K562 (cell line): Measurements from ENCODE around the gene IL4R. TPM values are rescaled to one million over a fixed set of nuclear protein-coding genes. Genes with fewer than 3 reads are reported as not detected.

Source experiments
- ADNP ChIP-seq: fragments of 200-800 bp; sonication (Bioruptor generic); IDR thresholded peaks from 2 replicates; pipeline ENCODE4 v1.6.1; 2016; ENCODE audit warnings: missing genetic modification characterization, missing compliant biosample characterization
- ARID1B ChIP-seq: fragments of 450-650 bp; IDR thresholded peaks from 2 replicates; pipeline ENCODE4 v1.6.1; 2016; ENCODE audit warnings: antibody characterized with exemption, mild to moderate bottlenecking, inconsistent platforms
- CLOCK ChIP-seq: fragments of 250-450 bp; sonication (Bioruptor Pico); IDR thresholded peaks from 2 replicates; pipeline ENCODE4 v1.4.0; 2020; ENCODE audit warnings: mild to moderate bottlenecking, moderate library complexity, borderline replicate concordance
- CREM ChIP-seq: IDR thresholded peaks from 2 replicates; pipeline ENCODE4 v1.6.1; 2014; ENCODE audit warnings: antibody characterized with exemption, low read depth
- E2F5 ChIP-seq: sonication (generic); formaldehyde crosslinking; IDR thresholded peaks from 2 replicates; pipeline ENCODE4 v1.8.0; 2022; ENCODE audit warnings: mild to moderate bottlenecking, missing genetic modification reagents
- FOXK2 ChIP-seq, 2 experiments: fragments of 450-650 bp; IDR thresholded peaks in 1 of 2; conservative IDR thresholded peaks in 1 of 2; 2 replicates each; pipeline ENCODE4 v1.6.1; 2016; ENCODE audit warnings: low read depth in 2 of 2, mild to moderate bottlenecking in 1 of 2
- FUS ChIP-seq: fragments of 200-400 bp; formaldehyde crosslinking; optimal IDR thresholded peaks from 2 replicates; pipeline ENCODE3; 2017; ENCODE audit warnings: low read depth, low read length
- KDM1A ChIP-seq, 2 experiments: fragments of 450-650 bp; IDR thresholded peaks; 2 replicates each; pipeline ENCODE4 v1.6.1; 2016; ENCODE audit warnings: mild to moderate bottlenecking in 2 of 2
- NFRKB ChIP-seq: fragments of 450-650 bp; IDR thresholded peaks from 2 replicates; pipeline ENCODE4 v1.6.1; 2016; ENCODE audit warnings: low read depth
- PHB ChIP-seq: fragments of 250-450 bp; sonication (Bioruptor Pico); IDR thresholded peaks from 2 replicates; pipeline ENCODE4 v1.5.0; 2021
- RAD21 ChIP-seq, 2 experiments: fragments of 250-450 bp in 1 of 2; fragments of 450-650 bp in 1 of 2; sonication (Bioruptor Pico) in 1 of 2; formaldehyde crosslinking in 1 of 2; IDR thresholded peaks in 1 of 2; conservative IDR thresholded peaks in 1 of 2; 2 replicates each; pipeline versions ENCODE4 v1.4.0 to v1.8.0; 2020 to 2022; ENCODE audit warnings: mild to moderate bottlenecking in 2 of 2, moderate library complexity in 1 of 2
- RBM17 ChIP-seq: fragments of 200-400 bp; formaldehyde crosslinking; IDR thresholded peaks from 2 replicates; pipeline ENCODE4 v1.6.1; 2017; ENCODE audit warnings: low read depth, mild to moderate bottlenecking, low read length, borderline replicate concordance
- TFAP4 ChIP-seq: sonication (generic); formaldehyde crosslinking; IDR thresholded peaks from 2 replicates; pipeline ENCODE4 v1.8.0; 2022; ENCODE audit warnings: missing genetic modification reagents, mild to moderate bottlenecking, moderate library complexity, borderline replicate concordance
- ZBTB2 ChIP-seq: fragments of 450-650 bp; IDR thresholded peaks from 2 replicates; pipeline ENCODE4 v1.6.1; 2016; ENCODE audit warnings: antibody characterized with exemption
- ZKSCAN1 ChIP-seq: fragments of 150-350 bp; IDR thresholded peaks from 2 replicates; pipeline ENCODE4 v1.6.1; 2016; ENCODE audit warnings: low read depth, low read length
- ZNF175 ChIP-seq: fragments of 200-800 bp; sonication (Bioruptor generic); IDR thresholded peaks from 2 replicates; pipeline ENCODE4 v1.6.1; 2016; ENCODE audit warnings: low read depth, mild to moderate bottlenecking, missing genetic modification characterization, missing compliant biosample characterization
- ZNF3 ChIP-seq: fragments of 250-450 bp; sonication (Bioruptor Pico); IDR thresholded peaks from 2 replicates; pipeline ENCODE4 v1.5.0; 2021; ENCODE audit warnings: mild to moderate bottlenecking, moderate library complexity
- ZNF395 ChIP-seq: fragments of 200-800 bp; sonication (Bioruptor generic); IDR thresholded peaks from 2 replicates; pipeline ENCODE4 v1.6.1; 2017; ENCODE audit warnings: missing genetic modification characterization, missing compliant biosample characterization
- ZNF408 ChIP-seq: fragments of 250-450 bp; sonication (Bioruptor Pico); IDR thresholded peaks from 2 replicates; pipeline ENCODE4 v1.4.0; 2020; ENCODE audit warnings: low read depth, mild to moderate bottlenecking, moderate library complexity
- ZNF668 ChIP-seq: fragments of 250-450 bp; sonication (Bioruptor Pico); IDR thresholded peaks from 2 replicates; pipeline ENCODE4 v1.8.0; 2022; ENCODE audit warnings: mild to moderate bottlenecking, inconsistent platforms
- polyA plus RNA-seq, 8 experiments: library from polyadenylated mRNA; depleted of rRNA in 4 of 8; stranded (reverse) in 5 of 8; unstranded in 3 of 8; fragments of >200 nt; fragmentation: Nextera tagmentation in 2 of 8; fragmentation: Illumina TruSeq in 1 of 8; extraction: Ambion mirVana in 2 of 8; extraction: Trizol in 1 of 8; gene quantifications; 2 replicates each; pipeline versions ENCODE4 v1.2.1 to v1.2.3, GENCODE V29; 2011 to 2014; ENCODE audit warnings: inconsistent platforms in 1 of 8, missing spikeins in 1 of 8
- total RNA-seq, 7 experiments: library from RNA; depleted of rRNA in 6 of 7; stranded (reverse); fragments of >200 nt in 6 of 7; fragmentation: Illumina TruSeq in 2 of 7; extraction: Trizol in 2 of 7; gene quantifications; 2 replicates each; pipeline versions ENCODE4 v1.2.1 to v1.2.3, GENCODE V29; 2011 to 2021; ENCODE audit warnings: low replicate concordance in 1 of 7

IL4R gene
- total and polyA plus RNA-seq, 9 of the 15 experiments (the other 6 are each of a cell fraction or from before 2014, with no cell fraction given) = 0.17 to 5.8 (median 3.3) TPM

- TF ChIP-seq ZBTB2 (peak; percentile 19), ARID1B (peak; percentile 24; the same call in 1 of the 2 replicates), NFRKB (peak; percentile 93), CREM (peak; percentile 97), ZNF3 (CRISPR knock-in tag) (no peak), ZNF395 (CRISPR knock-in tag) (0 out of 2 replicates have a peak, but pooled peaks have one; percentile 33), ZNF408 (CRISPR knock-in tag) (no peak), E2F5 (CRISPR knock-in tag) (0 out of 2 replicates have a peak, but pooled peaks have one; percentile 35), ZNF175 (0 out of 2 replicates have a peak, but pooled peaks have one; percentile 41), KDM1A (IDR thresholded peaks at IDR 0.05) (no peak), ADNP (peak; percentile 85), FUS (no peak), ZNF668 (CRISPR knock-in tag) (no peak), FOXK2 (conservative IDR thresholded peaks at IDR 0.05 in 1 of 2, IDR thresholded peaks at IDR 0.05 in 1 of 2; ENCODE audit: low read depth in 2 of 2) (no peak), ZKSCAN1 (no peak), RAD21 (CRISPR knock-in tag; conservative IDR thresholded peaks at IDR 0.05 in 1 of 2, IDR thresholded peaks at IDR 0.05 in 1 of 2) (no peak), TFAP4 (CRISPR knock-in tag) (peak; percentile 70), RBM17 (no peak), PHB (CRISPR knock-in tag) (no peak), CLOCK (CRISPR knock-in tag) (no peak)
These were observed 45.1 kb upstream of the IL4R start, which contains the start of gene NSMCE1 (continued) for GRCh38 chr16:27268376-27269299.
